GM18511 (cell line): Measurements from ENCODE around the gene AIF1L.

Source experiments
- ATAC-seq: cut with Tn5 transposase; IDR thresholded peaks from one replicate; pipeline ENCODE4 v1.9.1; 2021; ENCODE audit warnings: mild to moderate bottlenecking, moderate library complexity; ENCODE audit not compliant: unreplicated experiment

AIF1L gene

DNA sequence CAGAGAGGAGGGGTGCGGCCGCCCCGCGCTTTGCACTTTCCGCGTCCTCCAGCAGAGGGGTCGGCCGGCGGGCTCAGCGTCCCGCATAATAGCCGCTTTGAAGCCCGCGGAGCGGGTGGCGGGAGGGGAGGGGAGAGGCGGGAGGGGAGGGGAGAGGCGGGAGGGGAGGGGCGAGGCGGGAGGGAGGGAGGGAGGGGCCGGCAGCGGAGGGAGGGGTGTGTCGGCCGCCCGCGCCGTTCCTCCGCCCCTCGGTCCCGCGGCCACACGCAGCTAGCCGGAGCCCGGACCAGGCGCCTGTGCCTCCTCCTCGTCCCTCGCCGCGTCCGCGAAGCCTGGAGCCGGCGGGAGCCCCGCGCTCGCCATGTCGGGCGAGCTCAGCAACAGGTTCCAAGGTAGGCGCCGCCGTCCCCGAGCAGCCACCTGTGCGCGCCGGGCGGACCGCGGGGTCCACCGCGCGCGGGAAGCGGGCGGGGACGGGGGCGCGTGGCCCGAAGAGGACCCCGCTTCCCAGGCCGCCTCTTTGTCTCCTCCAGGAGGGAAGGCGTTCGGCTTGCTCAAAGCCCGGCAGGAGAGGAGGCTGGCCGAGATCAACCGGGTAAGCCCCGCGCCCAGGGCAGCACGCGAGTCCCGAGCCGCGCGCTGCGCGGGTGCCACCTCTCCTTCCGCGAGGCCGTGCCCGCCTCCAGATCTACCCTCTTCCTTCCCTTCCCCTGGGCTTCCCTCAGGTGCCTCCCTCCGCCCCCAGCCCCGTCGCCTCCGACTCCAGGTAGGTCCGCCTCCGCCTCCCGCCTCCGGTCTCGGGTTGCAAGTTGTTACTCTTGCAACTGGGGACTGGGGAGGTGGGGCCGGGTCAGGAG is at the start of gene AIF1L:
Gene AIF1L (plus strand): TSS at position 263 of the 857 bp plus-strand sequence. CDS start 99 bp downstream, at position 362.
- ATAC-seq = no peak

DNA sequence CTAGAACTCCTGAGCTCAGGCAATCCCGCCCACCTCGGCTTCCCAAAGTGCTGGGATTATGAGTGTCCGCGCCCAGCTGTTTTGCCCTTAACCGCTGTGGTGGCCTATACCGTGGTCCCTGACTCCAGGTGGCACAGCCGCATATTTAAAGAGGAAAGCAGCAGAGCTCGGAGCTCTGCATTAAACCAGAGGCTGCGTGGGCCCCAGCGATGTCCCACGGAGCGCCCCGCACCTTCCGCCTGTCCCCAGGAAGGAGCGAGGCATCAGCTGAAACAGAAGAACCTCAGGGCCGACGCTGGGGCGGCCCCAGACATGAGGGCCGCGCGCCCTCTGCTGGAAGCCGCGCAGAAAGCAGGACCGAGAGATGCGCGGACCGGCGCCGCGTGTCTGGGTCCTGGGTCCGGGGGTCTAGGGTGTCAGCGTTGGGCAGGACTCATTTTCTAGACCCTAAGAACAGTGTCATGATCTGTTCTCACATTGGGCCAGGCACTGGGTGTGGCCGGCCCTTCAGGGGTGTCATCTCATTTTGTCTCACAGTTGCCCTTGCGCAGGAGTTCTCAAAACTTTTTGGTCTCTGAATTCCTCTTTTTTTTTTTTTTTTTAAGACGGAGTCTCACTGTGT is 49.6 kb upstream of the AIF1L start:
- no peak for ATAC-seq

DNA sequence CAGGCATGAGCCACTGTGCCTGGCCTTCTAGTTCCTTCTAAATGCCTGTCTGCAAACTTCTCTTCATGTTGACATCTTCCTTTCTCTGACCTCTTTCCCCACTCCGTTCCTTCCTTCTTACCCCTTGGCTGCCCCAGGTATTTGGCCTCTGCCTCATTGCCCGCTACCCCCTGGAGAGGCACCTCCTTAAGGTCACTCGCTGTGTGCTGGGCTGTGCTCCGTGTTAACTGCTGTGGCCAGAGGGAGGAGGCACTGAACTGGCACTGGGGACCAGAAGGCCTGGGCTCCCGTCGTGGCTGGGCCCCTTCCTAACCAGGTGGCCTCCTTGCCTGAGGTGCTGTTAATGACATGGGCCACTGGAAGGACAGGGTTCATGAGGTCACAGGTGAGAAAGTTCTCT is 48.0 kb upstream of the AIF1L start:
- no peak for ATAC-seq

DNA sequence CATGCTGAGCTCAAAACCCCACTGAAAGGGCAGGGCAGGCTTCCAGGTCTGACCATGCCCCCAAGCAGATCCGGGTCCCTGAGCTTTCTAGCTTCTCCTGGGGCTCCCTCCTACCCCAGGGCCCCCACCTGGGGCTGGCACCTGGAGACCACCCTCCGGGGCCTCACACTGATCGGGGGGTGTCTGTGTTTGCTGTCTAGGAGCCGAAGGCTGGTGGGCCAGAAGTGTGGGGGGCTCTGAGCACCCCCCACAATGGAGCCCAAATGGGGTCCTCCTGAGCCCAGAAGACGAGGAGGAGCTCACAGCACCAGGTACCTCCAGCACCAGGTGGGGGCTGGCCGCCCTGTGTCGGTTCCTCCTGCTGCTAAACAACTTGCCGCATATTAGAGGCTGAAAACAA is 47.5 kb upstream of the AIF1L start:
- ATAC-seq = no peak

DNA sequence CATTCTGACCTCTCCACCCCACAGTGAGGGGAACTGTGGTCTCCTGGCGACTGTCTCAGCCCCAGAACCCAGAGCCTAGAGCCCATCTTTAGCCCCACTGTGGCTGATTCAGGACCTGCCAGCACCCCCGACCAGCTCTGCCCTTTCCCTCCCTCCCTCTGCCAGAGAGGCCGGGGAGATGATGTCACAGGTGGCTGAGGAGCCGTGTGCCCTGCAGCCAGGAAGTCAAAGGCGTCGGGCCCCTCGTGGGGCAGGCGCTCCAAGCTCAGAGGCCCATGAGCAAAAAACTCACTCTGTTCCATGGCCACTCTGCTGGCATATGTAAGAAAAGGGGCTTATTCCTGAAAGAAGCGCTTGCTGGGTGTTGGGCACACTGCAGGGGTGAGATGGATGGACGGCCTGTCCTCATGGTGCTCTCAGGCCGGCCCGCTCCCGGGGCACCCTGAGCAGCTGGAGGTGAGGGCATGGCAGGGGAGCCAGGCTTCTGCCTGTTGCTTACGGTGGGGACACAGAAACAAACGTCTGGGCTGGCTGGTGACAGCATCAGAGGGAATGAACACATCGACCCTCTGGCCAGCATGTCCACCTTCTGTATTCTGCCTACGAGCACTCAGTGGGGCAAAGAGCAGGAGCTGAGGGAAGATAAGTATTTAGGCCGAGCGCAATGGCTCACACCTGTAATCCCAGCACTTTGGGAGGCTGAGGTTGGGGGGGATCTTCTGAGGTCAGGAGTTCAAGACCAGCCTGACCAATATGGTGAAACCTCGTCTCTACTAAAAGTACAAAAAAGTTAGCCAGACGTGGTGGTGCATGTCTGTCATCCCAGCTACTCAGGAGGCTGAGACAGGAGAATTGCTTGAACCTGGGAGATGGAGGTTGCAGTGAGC is 46.3 kb upstream of the AIF1L start:
- no peak for ATAC-seq

DNA sequence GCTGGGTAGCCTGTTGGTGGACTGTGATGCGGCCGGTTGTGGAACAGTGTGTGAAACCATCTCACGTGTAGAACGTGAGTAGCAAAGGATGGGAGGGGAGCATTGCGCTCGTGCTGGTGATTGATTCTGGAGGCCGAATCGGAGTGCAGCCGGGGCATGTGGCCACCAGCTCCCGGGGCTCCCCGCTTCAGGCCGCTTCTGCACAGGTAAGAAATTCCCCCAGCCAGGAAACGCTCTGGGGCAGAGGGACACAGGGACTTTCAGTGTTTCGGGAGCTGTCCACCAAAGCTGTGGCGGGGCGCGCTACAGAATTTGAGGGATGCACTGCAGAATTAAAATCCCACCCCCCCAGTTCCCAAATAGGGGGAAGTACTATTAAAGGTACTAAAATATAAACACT is 45.5 kb upstream of the AIF1L start:
- ATAC-seq = no peak

DNA sequence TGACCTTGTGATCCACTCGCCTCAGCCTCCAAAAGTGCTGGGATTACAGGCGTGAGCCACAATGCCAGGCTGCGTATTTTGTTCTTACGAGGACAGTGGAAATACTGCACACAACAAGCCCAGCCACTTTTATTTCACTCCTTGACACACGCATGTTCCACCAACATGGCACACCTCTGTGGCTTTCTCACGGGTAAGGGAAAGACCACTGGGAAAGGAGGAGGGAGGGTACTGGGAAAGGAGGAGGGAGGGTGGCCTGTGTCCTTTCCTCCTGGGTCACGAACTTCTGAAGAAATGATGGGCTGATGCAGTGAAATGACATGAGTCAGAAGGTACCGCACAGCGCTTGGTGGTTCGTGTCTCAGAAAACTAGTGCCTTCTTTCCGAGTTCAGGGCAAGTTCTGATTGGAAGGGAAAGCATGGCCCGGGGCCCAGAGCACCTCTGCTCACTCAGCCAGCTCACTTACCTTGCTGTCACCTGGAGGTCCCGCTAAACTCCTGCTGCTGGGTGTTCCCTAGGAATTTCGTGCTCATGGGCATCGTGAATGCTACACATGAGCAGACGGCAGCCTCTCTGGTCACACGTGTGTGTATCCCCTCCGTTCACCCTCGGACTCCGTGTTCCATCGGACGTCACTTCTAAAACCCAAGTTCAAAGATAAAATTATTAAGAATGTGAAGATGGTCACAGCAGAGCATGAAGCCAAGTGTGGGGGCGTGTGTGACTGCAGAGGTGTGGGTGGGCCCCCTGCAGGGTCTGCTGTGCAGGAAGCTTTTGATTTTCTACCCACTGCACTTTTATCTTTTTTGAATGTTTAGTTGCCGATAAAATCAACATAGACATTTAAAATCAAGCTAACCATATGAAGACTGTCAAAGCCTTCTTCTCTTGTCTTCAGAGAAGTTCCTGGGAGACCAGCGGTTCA is 44.5 kb upstream of the AIF1L start:
- no peak for ATAC-seq

DNA sequence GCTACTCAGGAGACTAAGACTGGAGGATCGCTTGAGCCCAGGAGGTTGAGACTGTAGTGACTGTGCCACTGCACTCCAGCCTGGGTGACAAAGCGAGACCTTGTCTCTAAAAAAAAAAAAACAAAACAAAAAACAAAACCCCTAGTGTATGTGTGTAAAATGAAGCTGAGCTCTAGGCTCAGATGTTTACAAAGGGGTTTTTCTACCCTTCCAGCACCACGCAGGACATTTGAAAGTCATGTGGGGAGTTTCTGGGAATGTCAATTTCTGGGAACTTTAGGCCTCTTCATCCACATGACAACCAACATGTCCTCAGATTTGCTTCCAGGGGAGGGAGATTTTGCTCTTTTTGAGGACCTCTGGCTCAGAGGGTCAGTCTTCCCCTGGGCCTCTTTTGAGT is 42.4 kb upstream of the AIF1L start:
- no peak for ATAC-seq

DNA sequence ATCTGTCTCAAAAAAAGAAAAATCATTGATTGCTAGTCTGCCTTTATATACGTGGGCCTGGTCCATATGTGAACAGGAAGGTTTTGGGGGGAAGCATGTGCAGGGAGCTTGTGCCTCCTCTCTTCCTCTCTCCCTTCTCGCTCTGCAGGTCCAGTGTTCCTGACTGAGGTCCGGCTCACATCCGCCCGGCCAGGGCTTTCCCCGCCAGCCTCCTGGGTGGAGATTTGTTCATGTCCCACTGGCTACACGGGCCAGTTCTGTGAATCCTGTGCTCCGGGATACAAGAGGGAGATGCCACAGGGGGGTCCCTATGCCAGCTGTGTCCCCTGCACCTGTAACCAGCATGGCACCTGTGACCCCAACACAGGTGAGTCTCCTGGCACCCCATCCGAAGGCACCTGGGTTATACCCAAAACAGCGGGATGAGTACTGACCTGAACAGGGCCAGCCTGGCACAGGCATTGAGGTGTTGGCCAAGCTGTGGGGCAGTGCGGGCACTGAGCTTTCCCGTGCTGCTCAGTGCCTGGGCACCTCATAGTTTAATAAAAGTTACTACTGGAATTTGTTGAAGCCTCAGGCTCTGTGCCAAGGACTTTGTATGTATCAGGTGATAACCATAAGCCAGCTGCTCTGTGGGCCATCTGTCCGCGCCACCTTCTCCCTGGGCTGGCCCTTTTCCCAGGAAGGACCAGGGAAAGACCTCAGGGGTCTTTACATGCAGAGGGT is 39.4 kb upstream of the AIF1L start:
- ATAC-seq = no peak

DNA sequence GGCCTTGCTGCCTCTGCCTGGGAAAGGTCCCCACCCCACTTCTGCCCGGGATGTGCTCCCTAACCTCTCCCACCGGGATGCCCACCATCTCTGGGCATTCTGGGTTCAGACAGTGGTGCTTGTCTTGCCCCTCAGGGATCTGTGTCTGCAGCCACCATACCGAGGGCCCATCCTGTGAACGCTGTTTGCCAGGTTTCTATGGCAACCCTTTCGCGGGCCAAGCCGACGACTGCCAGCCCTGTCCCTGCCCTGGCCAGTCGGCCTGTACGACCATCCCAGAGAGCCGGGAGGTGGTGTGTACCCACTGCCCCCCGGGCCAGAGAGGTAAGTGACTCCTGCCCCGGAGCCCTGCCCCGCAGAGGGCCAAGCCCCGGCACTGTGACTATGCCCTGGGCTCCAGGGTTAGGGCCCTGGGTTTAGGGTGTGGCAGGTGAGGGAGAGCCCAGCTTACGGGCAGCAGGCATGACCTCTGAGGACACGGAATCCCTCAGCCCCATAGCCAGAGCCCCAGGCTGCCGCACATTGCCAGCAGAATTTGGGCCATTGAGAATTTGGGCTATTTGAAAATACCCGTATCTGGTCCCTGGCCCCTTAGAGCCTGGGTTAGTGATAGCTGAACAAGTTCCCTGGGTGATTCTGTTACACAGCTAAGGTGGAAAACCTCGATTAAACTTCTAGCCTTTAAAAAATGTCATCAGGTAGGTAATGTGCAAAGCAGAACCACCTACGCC is 35.3 kb upstream of the AIF1L start:
- no peak for ATAC-seq

DNA sequence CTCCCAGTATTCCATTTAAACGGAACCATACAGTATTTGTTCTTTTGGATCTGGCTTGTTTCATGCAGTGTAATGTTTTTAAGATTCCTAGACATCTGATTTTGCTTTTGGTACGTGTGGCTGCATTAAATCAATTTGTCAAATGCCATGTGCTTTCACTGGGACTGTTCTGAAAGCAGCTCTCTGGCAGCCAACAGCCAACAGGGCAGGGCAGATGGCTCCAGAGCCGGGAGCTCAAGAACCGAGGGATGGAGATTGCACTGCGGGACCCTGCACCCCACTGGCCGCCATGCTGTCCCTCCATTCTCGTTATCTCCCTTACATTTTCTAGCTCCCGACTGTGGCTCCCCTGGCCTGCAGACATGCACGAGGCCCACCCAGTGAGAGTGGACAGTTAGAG is 33.4 kb upstream of the AIF1L start:
- ATAC-seq = no peak

DNA sequence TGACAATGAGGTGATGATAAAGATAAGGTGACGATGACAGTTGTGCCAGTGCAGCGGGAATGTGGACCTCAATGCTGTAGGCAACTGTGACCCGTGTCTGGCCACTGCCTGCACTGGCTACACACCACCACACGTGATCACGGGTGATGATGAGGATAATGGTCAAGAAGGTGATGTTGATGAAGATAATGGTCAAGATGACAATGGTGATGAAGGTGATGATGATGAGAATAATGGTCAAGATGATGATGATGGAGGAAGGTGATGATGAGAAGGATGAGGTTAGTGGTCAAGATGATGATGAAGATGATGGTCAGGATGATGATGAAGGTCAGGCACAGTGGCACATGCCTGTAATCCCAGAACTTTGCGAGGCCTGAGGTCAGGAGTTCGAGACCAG is 30.7 kb upstream of the AIF1L start:
- ATAC-seq = no peak

DNA sequence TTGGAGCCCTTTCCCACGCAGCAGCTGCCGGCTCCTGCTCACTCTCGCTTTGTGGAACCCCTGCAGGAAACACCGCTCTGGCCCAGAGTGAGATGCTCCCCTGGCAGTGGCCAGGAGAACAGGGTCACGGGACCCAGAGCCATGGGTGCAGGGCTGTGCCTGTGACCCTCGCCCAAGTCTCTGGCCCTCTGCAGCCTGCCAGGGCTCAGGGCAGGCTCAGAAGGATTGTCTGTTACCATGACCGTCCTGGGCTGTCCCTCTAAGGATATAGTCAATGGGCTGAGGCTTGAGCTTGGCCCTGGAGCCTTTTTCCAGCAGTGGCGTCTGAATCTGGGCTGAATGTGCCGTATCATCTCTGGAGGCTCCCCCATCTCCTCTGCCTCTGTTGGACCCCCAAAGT is 28.7 kb upstream of the AIF1L start:
- no peak for ATAC-seq

DNA sequence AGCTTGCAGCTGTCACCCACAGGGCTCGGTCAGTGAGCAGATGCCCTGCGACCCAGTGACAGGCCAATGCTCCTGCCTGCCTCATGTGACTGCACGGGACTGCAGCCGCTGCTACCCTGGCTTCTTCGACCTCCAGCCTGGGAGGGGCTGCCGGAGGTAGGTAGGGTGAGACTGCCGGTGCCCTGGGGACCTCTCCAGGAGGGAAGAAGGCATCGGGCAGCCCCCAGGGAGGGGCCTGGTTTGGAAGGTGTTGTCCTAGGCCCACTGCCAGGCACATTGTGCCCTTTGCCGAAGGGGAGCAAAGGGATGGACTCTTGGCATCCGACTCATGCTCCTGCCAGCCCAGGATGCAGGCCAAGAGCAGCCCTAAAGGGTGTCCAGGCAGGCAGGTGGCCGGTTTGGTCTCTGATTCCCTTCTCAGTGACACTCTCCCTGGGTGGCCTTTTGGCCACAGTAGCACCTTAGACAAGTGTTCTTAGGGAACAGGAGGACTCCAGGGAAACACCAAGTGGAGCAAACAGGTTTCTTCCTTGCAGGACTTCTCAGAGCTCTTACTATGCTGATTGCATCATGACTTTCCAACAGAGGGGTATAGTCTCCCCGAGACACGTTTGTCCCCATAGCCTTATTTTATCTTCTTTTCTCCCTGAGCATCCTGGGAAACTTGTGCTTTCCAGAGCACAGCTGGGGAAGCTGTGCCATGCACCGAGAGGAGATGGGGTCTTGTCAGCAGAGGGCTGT is 28.1 kb upstream of the AIF1L start:
- ATAC-seq = no peak

DNA sequence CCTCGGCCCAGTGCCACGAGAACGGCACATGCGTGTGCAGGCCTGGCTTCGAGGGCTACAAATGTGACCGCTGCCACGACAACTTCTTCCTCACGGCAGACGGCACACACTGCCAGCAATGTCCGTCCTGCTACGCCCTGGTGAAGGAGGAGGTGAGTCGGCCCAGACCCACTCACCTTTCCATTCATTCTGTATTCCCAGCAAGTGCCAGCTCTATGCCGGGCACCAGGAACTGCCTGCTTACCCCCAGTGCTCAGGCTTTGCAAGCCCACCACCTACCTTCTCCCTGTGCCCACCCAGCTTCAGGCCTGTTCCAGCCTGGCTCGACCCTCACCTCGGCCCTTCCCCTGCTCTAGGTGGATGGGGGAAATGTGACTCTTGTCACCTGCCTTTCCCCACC is 26.6 kb upstream of the AIF1L start:
- no peak for ATAC-seq

DNA sequence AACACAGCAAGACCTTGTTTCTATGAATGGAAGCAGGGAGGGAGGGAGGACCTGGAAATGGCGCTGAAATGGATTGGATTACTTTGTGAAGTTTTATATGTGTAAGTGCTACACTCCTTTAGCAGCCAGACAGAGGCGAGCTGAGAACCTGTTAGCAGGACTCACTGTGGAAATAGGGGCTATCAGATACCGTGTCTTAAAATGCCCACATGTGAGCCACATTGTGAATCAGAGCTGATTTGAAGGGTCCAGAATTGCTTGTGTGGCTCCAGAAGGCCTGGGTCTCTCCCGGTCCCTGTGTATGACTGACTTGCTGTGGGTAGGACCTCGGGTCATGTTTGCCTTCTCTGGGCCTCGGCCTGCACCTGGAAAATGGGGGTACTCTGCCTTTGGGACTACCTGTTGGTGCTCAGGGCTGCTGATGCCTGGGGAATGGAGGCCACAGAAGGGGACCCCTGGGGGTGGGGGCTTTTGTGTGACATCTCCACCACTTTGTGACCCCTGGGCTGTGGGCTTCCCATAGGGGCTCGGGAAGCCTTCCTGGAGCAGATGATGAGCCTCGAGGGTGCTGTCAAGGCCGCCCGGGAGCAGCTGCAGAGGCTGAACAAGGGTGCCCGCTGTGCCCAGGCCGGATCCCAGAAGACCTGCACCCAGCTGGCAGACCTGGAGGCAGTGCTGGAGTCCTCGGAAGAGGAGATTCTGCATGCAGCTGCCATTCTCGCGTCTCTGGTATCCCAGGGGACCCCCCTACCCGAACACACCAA is 24.0 kb upstream of the AIF1L start:
- no peak for ATAC-seq

DNA sequence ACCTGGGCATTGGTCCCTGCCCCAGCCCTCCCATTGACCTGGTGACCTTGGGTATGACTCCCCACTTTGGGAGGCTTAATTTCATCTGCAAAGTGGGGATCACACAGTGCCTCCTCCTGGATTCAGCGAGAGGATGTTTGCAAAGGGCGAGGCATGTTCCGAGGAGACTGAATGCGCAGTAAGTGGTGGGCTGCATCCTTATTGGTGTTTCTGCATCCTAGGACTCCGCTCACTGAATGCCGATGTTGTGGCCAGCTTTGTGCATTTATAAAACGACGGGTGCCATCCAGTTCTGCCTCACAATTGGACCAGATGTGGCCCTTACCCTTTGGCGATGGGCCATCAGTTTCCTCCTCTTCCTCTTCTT is 23.5 kb upstream of the AIF1L start:
- ATAC-seq = no peak
